ENCODE data around the gene HHATL. TPM values are rescaled to one million over a fixed set of nuclear protein-coding genes. Genes with fewer than 3 reads are reported as not detected.

HHATL gene
- total RNA-seq, 6 donors from 2014 or later, result 0.71 to 1.6 (median 0.98) TPM; not detected in 2

DNA sequence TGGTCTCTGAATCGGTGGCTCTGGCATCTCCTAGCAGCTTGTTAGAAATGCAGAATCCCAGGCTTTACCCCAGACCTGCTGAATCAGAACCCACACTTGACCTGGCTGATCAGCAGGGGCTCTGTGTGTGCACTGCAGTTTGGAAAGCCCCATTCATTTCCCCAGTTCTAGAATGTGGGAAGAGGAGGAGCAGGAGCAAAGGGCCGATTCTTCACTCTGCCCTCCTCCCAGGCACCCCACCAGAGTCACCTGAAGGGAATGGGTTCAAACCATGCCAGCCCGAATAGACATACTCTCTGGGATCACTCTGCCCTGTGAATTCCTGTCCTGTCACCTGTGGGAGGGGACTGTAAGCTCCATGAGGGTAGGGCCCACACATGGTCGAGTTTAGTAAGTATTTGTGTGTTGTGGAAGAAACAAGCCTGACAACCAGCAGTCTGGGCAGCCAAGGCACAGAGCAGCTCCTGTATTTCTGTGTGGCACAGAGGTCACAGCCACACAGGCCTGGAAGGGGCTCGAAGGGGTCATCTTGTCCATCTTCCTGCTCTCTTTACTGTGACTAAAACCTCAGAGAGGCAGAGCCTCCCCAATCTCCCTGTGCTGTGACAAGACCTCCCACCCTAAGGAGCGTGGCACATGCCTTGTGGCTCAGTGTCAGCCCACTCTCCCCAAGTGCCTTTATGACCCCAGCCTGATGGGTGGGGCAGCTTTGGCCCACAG is 29.0 kb upstream of the HHATL start:
- DNase-seq, result no peak
- H3K36me3 ChIP-seq, result no peaks in the 10 kb centered on the region
- WGBS, 2 donors, result 83 to 87% methylated on average over 6 of the region's 6 CpGs
- no peak for ATAC-seq (ENCODE audit: low FRiP score in 2 of 2)
- H3K9me3 ChIP-seq, result no peaks in the 10 kb centered on the region
- H3K4me1 ChIP-seq, result no peaks in the 10 kb centered on the region
- H3K4me3 ChIP-seq, result no peak overlapping the region
- no peak overlapping the region for H3K27ac ChIP-seq
- no peaks in the 10 kb centered on the region for H3K27me3 ChIP-seq
- TF ChIP-seq CTCF (IDR thresholded peaks at IDR 0.05), result no peak
- no peak for TF ChIP-seq POLR2A (IDR thresholded peaks at IDR 0.05)
- no peak for TF ChIP-seq POLR2AphosphoS5 (IDR thresholded peaks at IDR 0.05)
- TF ChIP-seq EP300 (IDR thresholded peaks at IDR 0.05), result no peak

DNA sequence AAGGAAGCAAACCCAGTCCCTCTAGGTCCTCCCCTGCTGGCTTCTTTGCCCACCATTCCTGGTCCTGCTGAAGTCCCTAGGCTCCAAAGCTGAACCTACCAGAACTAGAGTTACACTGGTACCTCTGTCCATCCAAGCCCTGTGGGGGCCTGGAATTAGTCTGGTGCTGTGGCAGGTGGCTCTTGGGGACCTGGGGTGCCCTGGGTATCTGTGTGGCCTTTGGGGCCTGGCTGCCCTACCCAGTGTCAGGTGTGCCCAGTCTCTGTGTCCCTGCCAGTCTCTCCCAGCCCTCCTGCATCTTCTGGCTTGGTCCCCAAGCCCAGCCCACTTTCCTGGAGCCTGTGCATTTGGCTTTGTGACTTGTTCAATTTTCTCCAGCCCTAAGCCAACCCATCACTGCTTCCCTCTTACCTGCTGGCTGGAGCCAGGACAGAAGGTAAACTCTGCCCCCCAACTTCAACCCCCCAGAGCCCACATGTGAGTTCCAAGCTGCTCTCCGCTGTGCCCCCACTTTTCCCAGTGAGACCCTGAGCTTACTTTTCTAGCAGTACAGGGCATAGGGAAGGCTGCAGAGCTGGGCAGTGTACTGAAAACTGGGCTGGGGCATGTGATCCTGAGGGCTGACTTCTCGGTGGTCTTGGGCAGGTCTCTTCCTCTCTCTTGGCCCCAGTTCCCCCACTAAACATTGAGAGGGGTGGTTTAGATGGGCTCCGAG is 28.3 kb upstream of the HHATL start:
- no peaks in the 10 kb centered on the region for H3K4me1 ChIP-seq
- WGBS, 2 donors, result 83 to 87% methylated on average over 3 of the region's 3 CpGs
- H3K27me3 ChIP-seq, result no peaks in the 10 kb centered on the region
- TF ChIP-seq EP300 (IDR thresholded peaks at IDR 0.05) (no peak), CTCF (IDR thresholded peaks at IDR 0.05) (no peak), POLR2A (IDR thresholded peaks at IDR 0.05) (no peak), POLR2AphosphoS5 (IDR thresholded peaks at IDR 0.05) (no peak)
- no peak for DNase-seq
- H3K9me3 ChIP-seq, result no peaks in the 10 kb centered on the region
- no peak overlapping the region for H3K27ac ChIP-seq
- H3K4me3 ChIP-seq, result no peak overlapping the region
- ATAC-seq (ENCODE audit: low FRiP score in 2 of 2), result no peak
- no peaks in the 10 kb centered on the region for H3K36me3 ChIP-seq

- Histone ChIP-seq H3K27me3 (no peaks in the 10 kb centered on the region), H3K4me1 (no peaks in the 10 kb centered on the region), H3K9me3 (no peaks in the 10 kb centered on the region), H3K4me3 (no peak overlapping the region), H3K27ac (no peak overlapping the region), H3K36me3 (no peaks in the 10 kb centered on the region)
- TF ChIP-seq EP300 (IDR thresholded peaks at IDR 0.05) (no peak), CTCF (IDR thresholded peaks at IDR 0.05) (no peak), POLR2AphosphoS5 (IDR thresholded peaks at IDR 0.05) (no peak), POLR2A (IDR thresholded peaks at IDR 0.05) (no peak)
- DNase-seq, result no peak
- ATAC-seq (ENCODE audit: low FRiP score in 2 of 2), result no peak
- WGBS, 2 donors, result 67 to 86% methylated on average over 3 to 11 of the region's 11 CpGs
Measured at GRCh38 chr3:42730294-42730693, 27.7 kb upstream of the HHATL start.

GRCh38 chr3:42729404-42730145 is 27.0 kb upstream of the HHATL start:
- Histone ChIP-seq H3K9me3 (no peaks in the 10 kb centered on the region), H3K36me3 (no peaks in the 10 kb centered on the region), H3K27me3 (no peaks in the 10 kb centered on the region), H3K27ac (no peak overlapping the region), H3K4me3 (no peak overlapping the region), H3K4me1 (no peaks in the 10 kb centered on the region)
- no peak for DNase-seq
- TF ChIP-seq POLR2AphosphoS5 (IDR thresholded peaks at IDR 0.05), result no peak
- TF ChIP-seq CTCF (IDR thresholded peaks at IDR 0.05), result no peak
- no peak for TF ChIP-seq EP300 (IDR thresholded peaks at IDR 0.05)
- TF ChIP-seq POLR2A (IDR thresholded peaks at IDR 0.05), result no peak
- 83 to 86% methylated on average over 6 of the region's 6 CpGs for WGBS, 2 donors
- no peak for ATAC-seq (ENCODE audit: low FRiP score in 2 of 2)
